NB4 (cell line): ENCODE measurements around the gene ZNF749.
"Not testable (repeated sequence)": the region's sequence is repeated elsewhere in the genome, so short reads cannot be mapped to it uniquely, and the experiment has no call there.

ENCODE experiments used
- DNase-seq: peaks from one replicate; pipeline ENCODE4 v3.0.0; 2010; ENCODE audit warnings: low read depth
- H3K4me3 ChIP-seq: one replicate; pipeline ENCODE4 v1.5.1; 2011; ENCODE audit warnings: mild to moderate bottlenecking, low read depth, low read length, moderate library complexity
- POLR2A ChIP-seq: IDR thresholded peaks from 2 replicates; pipeline ENCODE4 v1.6.1; 2011; ENCODE audit warnings: mild to moderate bottlenecking; ENCODE audit not compliant: insufficient read length; ENCODE audit errors: extremely low read depth

The ZNF749 gene

GRCh38 chr19:57487477-57488298 lies 52.6 kb downstream of the ZNF749 start, which contains the start of gene ZNF419:
Gene ZNF419 (plus strand): TSS chr19:57487750. CDS start chr19:57487951, 201 bp downstream.
- peak; percentile 78 for DNase-seq
- peak; percentile 45 for TF ChIP-seq POLR2A
- H3K4me3 ChIP-seq, result peak within 1 kb of the TSS; percentile 77

- peak overlapping the region; percentile 28 for H3K4me3 ChIP-seq
- not testable (repeated sequence) for DNase-seq
Observed at GRCh38 chr19:57488299-57488644, 53.1 kb downstream of the ZNF749 start.
